CD4-positive, alpha-beta memory T cell (primary cell): ENCODE measurements around the gene RASEF. TPM values are rescaled to one million over a fixed set of nuclear protein-coding genes. Genes with fewer than 3 reads are reported as not detected.
"Not testable (repeated sequence)": the region's sequence is repeated elsewhere in the genome, so short reads cannot be mapped to it uniquely, and the experiment has no call there.

Experiments used
- CTCF ChIA-PET: fragments of 350-600 bp; sonication (Branson Sonifier 250); formaldehyde crosslinking; loops from one replicate; lab custom pipeline; 2021; ENCODE audit warnings: inconsistent platforms; ENCODE audit not compliant: partially characterized antibody; lab: Charles Lee
- POLR2A ChIA-PET: fragments of 350-600 bp; sonication (Branson Sonifier 250); formaldehyde crosslinking; loops from one replicate; lab custom pipeline; 2021; ENCODE audit not compliant: partially characterized antibody; lab: Charles Lee
- DNase-seq, 5 donors: peaks; one replicate each; pipeline versions ENCODE4 v3.0.0 to v3.0.0-alpha.2; 2020 to 2022; ENCODE audit warnings: mixed read lengths in 1 of 5
- H3K27ac ChIP-seq: one replicate; pipeline ENCODE4 v1.7.0; 2013; ENCODE audit warnings: low read depth, low read length
- H3K27me3 ChIP-seq: 2 replicates; pipeline ENCODE4 v1.7.0; 2013; ENCODE audit warnings: mild to moderate bottlenecking, low read length, moderate library complexity; ENCODE audit not compliant: insufficient read depth
- H3K36me3 ChIP-seq: 2 replicates; pipeline ENCODE4 v1.7.0; 2013; ENCODE audit warnings: mild to moderate bottlenecking, low read length, moderate library complexity; ENCODE audit not compliant: insufficient read depth
- H3K4me1 ChIP-seq: 2 replicates; pipeline ENCODE4 v1.7.0; 2013; ENCODE audit warnings: mild to moderate bottlenecking, low read length, moderate library complexity; ENCODE audit not compliant: insufficient read depth
- H3K4me3 ChIP-seq, 2 donors: one replicate each; pipeline ENCODE4 v1.7.0; 2013; ENCODE audit warnings: low read length in 2 of 2, mild to moderate bottlenecking in 1 of 2
- H3K9me3 ChIP-seq, 2 donors: one replicate each; pipeline ENCODE4 v1.7.0; 2013; ENCODE audit warnings: low read length in 2 of 2, control low read depth in 1 of 2; ENCODE audit not compliant: control insufficient read depth in 1 of 2
- H3K27ac Mint-ChIP-seq, 7 donors: one replicate each; pipeline ENCODE4 v1.8.0; 2020 to 2021; ENCODE audit warnings: mixed read lengths in 7 of 7, mild to moderate bottlenecking in 6 of 7, inconsistent platforms in 3 of 7, moderate library complexity in 3 of 7
- H3K27me3 Mint-ChIP-seq, 2 donors: one replicate each; pipeline ENCODE4 v1.8.0; 2020 to 2021; ENCODE audit warnings: mixed read lengths in 2 of 2
- H3K36me3 Mint-ChIP-seq, 2 donors: one replicate each; pipeline ENCODE4 v1.8.0; 2020 to 2021; ENCODE audit warnings: mixed read lengths in 2 of 2, inconsistent platforms in 1 of 2, mild to moderate bottlenecking in 1 of 2
- H3K4me1 Mint-ChIP-seq, 4 donors: one replicate each; pipeline ENCODE4 v1.8.0; 2020 to 2021; ENCODE audit warnings: mixed read lengths in 4 of 4, mild to moderate bottlenecking in 1 of 4
- H3K4me3 Mint-ChIP-seq, 8 donors: one replicate each; pipeline ENCODE4 v1.8.0; 2020 to 2021; ENCODE audit warnings: mixed read lengths in 8 of 8, mild to moderate bottlenecking in 7 of 8, moderate library complexity in 6 of 8, inconsistent platforms in 3 of 8
- H3K9me3 Mint-ChIP-seq, 8 donors: one replicate each; pipeline ENCODE4 v1.8.0; 2020 to 2021; ENCODE audit warnings: mixed read lengths in 8 of 8, mild to moderate bottlenecking in 5 of 8, inconsistent platforms in 3 of 8, moderate library complexity in 1 of 8
- intact Hi-C: fragments of 100-400 bp; cut with micrococcal nuclease; formaldehyde crosslinking; loops from one replicate; pipeline ENCODE4 v1.15.1; 2023
- polyA plus RNA-seq, 2 donors: library from polyadenylated mRNA; unstranded; fragments of 300-500 nt; fragmentation: Illumina TruSeq; gene quantifications; one replicate each; pipeline ENCODE4 v1.2.3, GENCODE V29; 2021
- total RNA-seq, 2 experiments: library from RNA; stranded (reverse); gene quantifications; one replicate each; pipeline ENCODE4 v1.2.3, GENCODE V29; 2021

The RASEF gene
- total and polyA plus RNA-seq, 4 experiments from 2014 or later = not detected

GRCh38 chr9:83093311-83093710 lies 30.4 kb upstream of the RASEF start:
- H3K27me3 ChIP-seq, H3K36me3 ChIP-seq, H3K27ac ChIP-seq, DNase-seq, CTCF ChIA-PET, H3K4me1 Mint-ChIP-seq, H3K27ac Mint-ChIP-seq, intact Hi-C loops, H3K4me3 Mint-ChIP-seq, H3K9me3 ChIP-seq, H3K27me3 Mint-ChIP-seq, POLR2A ChIA-PET, H3K4me3 ChIP-seq, H3K4me1 ChIP-seq, H3K36me3 Mint-ChIP-seq: not testable (repeated sequence)
- H3K9me3 Mint-ChIP-seq = peaks cover 0 to 25% (median 7%) of the 10 kb centered on the region in 8 donors

GRCh38 chr9:83081846-83082245 lies 18.9 kb upstream of the RASEF start:
- H3K36me3 Mint-ChIP-seq = no peaks in the 10 kb centered on the region
- H3K27me3 Mint-ChIP-seq = no peaks in the 10 kb centered on the region
- H3K9me3 Mint-ChIP-seq = peaks cover 0 to 6% (median under 1%) of the 10 kb centered on the region in 8 donors
- CTCF ChIA-PET = no interaction called here
- Histone ChIP-seq H3K27ac (no peak overlapping the region), H3K36me3 (no peaks in the 10 kb centered on the region), H3K9me3 (no peaks in the 10 kb centered on the region), H3K4me1 (no peaks in the 10 kb centered on the region), H3K4me3 (no peak overlapping the region), H3K27me3 (no peaks in the 10 kb centered on the region)
- H3K27ac Mint-ChIP-seq = no peak overlapping the region
- no peaks in the 10 kb centered on the region for H3K4me1 Mint-ChIP-seq
- H3K4me3 Mint-ChIP-seq = no peak overlapping the region
- intact Hi-C loops = no loop called here
- POLR2A ChIA-PET = no interaction called here
- no peak for DNase-seq

- intact Hi-C loops = no loop called here
- POLR2A ChIA-PET = no interaction called here
- Mint-ChIP-seq H3K36me3 (no peaks in the 10 kb centered on the region), H3K4me1 (no peaks in the 10 kb centered on the region), H3K27me3 (no peaks in the 10 kb centered on the region), H3K4me3 (no peak overlapping the region), H3K27ac (no peak overlapping the region), H3K9me3 (peaks cover 0 to 6% (median 0%) of the 10 kb centered on the region in 8 donors)
- Histone ChIP-seq H3K4me3 (no peak overlapping the region), H3K4me1 (no peaks in the 10 kb centered on the region), H3K9me3 (no peaks in the 10 kb centered on the region), H3K27ac (no peak overlapping the region), H3K27me3 (no peaks in the 10 kb centered on the region), H3K36me3 (no peaks in the 10 kb centered on the region)
- no peak for DNase-seq
- CTCF ChIA-PET = no interaction called here
These were observed 18.1 kb upstream of the RASEF start for GRCh38 chr9:83081010-83081409.

- H3K36me3 Mint-ChIP-seq, DNase-seq, POLR2A ChIA-PET, CTCF ChIA-PET, H3K27me3 ChIP-seq, H3K27me3 Mint-ChIP-seq, intact Hi-C loops, H3K4me3 ChIP-seq, H3K27ac ChIP-seq, H3K36me3 ChIP-seq, H3K9me3 Mint-ChIP-seq, H3K4me1 Mint-ChIP-seq, H3K27ac Mint-ChIP-seq, H3K4me3 Mint-ChIP-seq, H3K9me3 ChIP-seq, H3K4me1 ChIP-seq: not testable (repeated sequence)
These were observed 13.0 kb upstream of the RASEF start for GRCh38 chr9:83075932-83076331.

GRCh38 chr9:83072498-83072897 lies 9.6 kb upstream of the RASEF start:
- POLR2A ChIA-PET, H3K4me3 Mint-ChIP-seq, H3K9me3 Mint-ChIP-seq, H3K27me3 Mint-ChIP-seq, H3K27ac Mint-ChIP-seq, H3K4me1 ChIP-seq, H3K4me1 Mint-ChIP-seq, H3K27me3 ChIP-seq, H3K36me3 ChIP-seq, DNase-seq, H3K27ac ChIP-seq, H3K4me3 ChIP-seq, intact Hi-C loops, H3K9me3 ChIP-seq, CTCF ChIA-PET, H3K36me3 Mint-ChIP-seq: not testable (repeated sequence)

GRCh38 chr9:83071626-83072025 lies 8.7 kb upstream of the RASEF start:
- Histone ChIP-seq H3K4me3 (no peak overlapping the region), H3K36me3 (no peaks in the 10 kb centered on the region), H3K4me1 (no peaks in the 10 kb centered on the region), H3K27me3 (no peaks in the 10 kb centered on the region), H3K27ac (no peak overlapping the region), H3K9me3 (no peaks in the 10 kb centered on the region)
- peaks cover 0 to 5% (median 2%) of the 10 kb centered on the region in 8 donors for H3K9me3 Mint-ChIP-seq
- H3K4me1 Mint-ChIP-seq = no peaks in the 10 kb centered on the region
- DNase-seq = no peak
- intact Hi-C loops = no loop called here
- no peak overlapping the region for H3K4me3 Mint-ChIP-seq
- H3K27me3 Mint-ChIP-seq = peaks cover 0 to 2% of the 10 kb centered on the region in 2 donors
- H3K27ac Mint-ChIP-seq = no peak overlapping the region
- no peaks in the 10 kb centered on the region for H3K36me3 Mint-ChIP-seq
- ChIA-PET POLR2A (no interaction called here), CTCF (no interaction called here)

- H3K4me1 ChIP-seq = no peaks in the 10 kb centered on the region
- intact Hi-C loops = no loop called here
- H3K27me3 Mint-ChIP-seq = peaks cover 0 to 3% of the 10 kb centered on the region in 2 donors
These were observed 7.3 kb upstream of the RASEF start for GRCh38 chr9:83070261-83070660.

GRCh38 chr9:83069651-83070050 lies 6.7 kb upstream of the RASEF start:
- H3K27me3 Mint-ChIP-seq = peaks cover 0 to 3% of the 10 kb centered on the region in 2 donors
- intact Hi-C loops = no loop called here
- no peak for DNase-seq
- H3K27me3 ChIP-seq = no peaks in the 10 kb centered on the region
- no peaks in the 10 kb centered on the region for H3K4me1 Mint-ChIP-seq
- H3K27ac ChIP-seq = no peak overlapping the region
- no peaks in the 10 kb centered on the region for H3K9me3 ChIP-seq
- ChIA-PET CTCF (no interaction called here), POLR2A (no interaction called here)
- H3K4me1 ChIP-seq = no peaks in the 10 kb centered on the region
- no peak overlapping the region for H3K4me3 ChIP-seq
- no peak overlapping the region for H3K4me3 Mint-ChIP-seq
- no peak overlapping the region for H3K27ac Mint-ChIP-seq
- no peaks in the 10 kb centered on the region for H3K36me3 ChIP-seq
- H3K36me3 Mint-ChIP-seq = no peaks in the 10 kb centered on the region
- H3K9me3 Mint-ChIP-seq = peaks cover 0 to 8% (median 3%) of the 10 kb centered on the region in 8 donors

More at GRCh38 chr9:83070261-83070660, 7.3 kb upstream of the RASEF start:
- Histone ChIP-seq H3K27ac (no peak overlapping the region), H3K9me3 (no peaks in the 10 kb centered on the region), H3K36me3 (no peaks in the 10 kb centered on the region), H3K4me3 (no peak overlapping the region), H3K27me3 (no peaks in the 10 kb centered on the region)
- H3K9me3 Mint-ChIP-seq = peaks cover 0 to 5% (median 3%) of the 10 kb centered on the region in 8 donors
- no peaks in the 10 kb centered on the region for H3K36me3 Mint-ChIP-seq
- H3K27ac Mint-ChIP-seq = no peak overlapping the region
- H3K4me3 Mint-ChIP-seq = no peak overlapping the region
- no peaks in the 10 kb centered on the region for H3K4me1 Mint-ChIP-seq
- ChIA-PET CTCF (no interaction called here), POLR2A (no interaction called here)
- no peak for DNase-seq
